ENCODE measurements around the gene TMEM132D.

GRCh38 chr12:129886541-129886940, 17.3 kb downstream of the TMEM132D start:
- TF ChIP-seq EZH2phosphoT487 (conservative IDR thresholded peaks at IDR 0.05; ENCODE audit: low read length) (no peak), CTCF (IDR thresholded peaks at IDR 0.05; ENCODE audit: insufficient read depth, low read length, poor library complexity, severe bottlenecking) (no peak)

Measured in SU-DHL-6 (cell line).